RWPE1 (cell line): ENCODE measurements around the gene SLC12A9.

Experiments used
- CTCF ChIA-PET: fragments of 350-600 bp; sonication (Branson Sonifier 250); formaldehyde crosslinking; extraction: SDS; loops from one replicate; lab custom pipeline; 2021; lab: Yijun Ruan, JAX
- POLR2A ChIA-PET: fragments of 400-600 bp; formaldehyde crosslinking; extraction: SDS; loops from one replicate; lab custom pipeline; 2020; ENCODE audit warnings: antibody characterized with exemption; ENCODE audit not compliant: low non-redundant PET; lab: Yijun Ruan, JAX
- DNase-seq: peaks from one replicate; pipeline ENCODE4 v3.0.0; 2012; ENCODE audit warnings: low spot score
- H3K27ac ChIP-seq: fragments of 450-650 bp; 2 replicates; pipeline ENCODE4 v1.5.1; 2017
- CTCF ChIP-seq: fragments of 450-650 bp; conservative IDR thresholded peaks from 2 replicates; pipeline ENCODE4 v1.5.1; 2017; ENCODE audit warnings: low read depth, mild to moderate bottlenecking

SLC12A9 gene

GRCh38 chr7:100865938-100866728 lies 13.6 kb downstream of the SLC12A9 start:
- ChIA-PET CTCF (interaction anchor here (0.6 kb wide), 1 partner anchor 280 kb away, joined by 3 read pairs; no protein-coding TSS in a partner anchor), POLR2A (interaction anchor here (0.6 to 1.0 kb wide), 2 partner anchors 23 to 171 kb away, joined by 3 to 8 read pairs; partner anchors contain the start of gene UFSP1)
- TF ChIP-seq CTCF: no peak
- DNase-seq: peak; percentile 67
- H3K27ac ChIP-seq: peak overlapping the region; percentile 100

GRCh38 chr7:100866729-100867039 lies 14.2 kb downstream of the SLC12A9 start:
- H3K27ac ChIP-seq: peak overlapping the region; percentile 100
- TF ChIP-seq CTCF: no peak
- POLR2A ChIA-PET: interaction anchor here (0.6 to 1.0 kb wide), 2 partner anchors 23 to 172 kb away, joined by 3 to 8 read pairs; partner anchors contain the start of gene UFSP1
- no peak for DNase-seq
- CTCF ChIA-PET: interaction anchor here (0.7 kb wide), 1 partner anchor 10 kb away, joined by 4 read pairs; no protein-coding TSS in a partner anchor

GRCh38 chr7:100867040-100867775 lies 14.7 kb downstream of the SLC12A9 start, which contains the start of gene TRIP6:
Gene TRIP6 (plus strand): TSS chr7:100867387. CDS start chr7:100867498, 111 bp downstream.
- no peak for TF ChIP-seq CTCF
- ChIA-PET CTCF (interaction anchor here (0.7 kb wide), 1 partner anchor 10 kb away, joined by 4 read pairs; no protein-coding TSS in a partner anchor), POLR2A (interaction anchor here (0.6 to 1.0 kb wide), 2 partner anchors 22 to 172 kb away, joined by 3 to 8 read pairs; partner anchors contain the start of gene UFSP1)
- peak; percentile 97 for DNase-seq
- H3K27ac ChIP-seq: peak within 1 kb of the TSS; percentile 100

GRCh38 chr7:100867776-100868485 lies 15.4 kb downstream of the SLC12A9 start:
- H3K27ac ChIP-seq: peak overlapping the region; percentile 100
- DNase-seq: peak; percentile 28
- no peak for TF ChIP-seq CTCF
- ChIA-PET POLR2A (interaction anchor here (0.6 kb wide), 1 partner anchor 22 kb away, joined by 3 read pairs; the partner anchor contains the start of gene UFSP1), CTCF (no interaction called here)

GRCh38 chr7:100873599-100874299 lies 21.2 kb downstream of the SLC12A9 start:
- no peak for DNase-seq
- peak overlapping the region; percentile 100 for H3K27ac ChIP-seq
- ChIA-PET POLR2A (no interaction called here), CTCF (no interaction called here)
- no peak for TF ChIP-seq CTCF
